HepG2 (cell line): ENCODE measurements around the gene TRAPPC5. TPM values are rescaled to one million over a fixed set of nuclear protein-coding genes. Genes with fewer than 3 reads are reported as not detected.

Experiments used
- CCDC6 ChIP-seq: sonication (generic); formaldehyde crosslinking; IDR thresholded peaks from 2 replicates; pipeline ENCODE4 v1.8.1; 2022; ENCODE audit warnings: mild to moderate bottlenecking, missing genetic modification reagents, moderate library complexity
- GATAD1 ChIP-seq: IDR thresholded peaks from 2 replicates; pipeline ENCODE4 v1.6.1; 2016; ENCODE audit warnings: missing genetic modification reagents, missing compliant biosample characterization
- GATAD2A ChIP-seq: IDR thresholded peaks from 2 replicates; pipeline ENCODE4 v1.6.1; 2016
- NR2F6 ChIP-seq, 2 experiments: IDR thresholded peaks; 2 replicates each; pipeline ENCODE4 v1.6.1; 2016; ENCODE audit warnings: antibody characterized with exemption in 1 of 2, mild to moderate bottlenecking in 1 of 2
- PATZ1 ChIP-seq: sonication (generic); formaldehyde crosslinking; IDR thresholded peaks from 2 replicates; pipeline ENCODE4 v1.4.0; 2020; ENCODE audit warnings: missing genetic modification reagents
- PRPF4 ChIP-seq: fragments of 200-400 bp; formaldehyde crosslinking; IDR thresholded peaks from 2 replicates; pipeline ENCODE4 v1.6.1; 2016; ENCODE audit warnings: low read length, low read depth; ENCODE audit not compliant: poor library complexity, severe bottlenecking
- RAD21 ChIP-seq: fragments of 450-650 bp; formaldehyde crosslinking; IDR thresholded peaks from 2 replicates; pipeline ENCODE4 v1.5.0; 2020; ENCODE audit warnings: mild to moderate bottlenecking
- RARA ChIP-seq: IDR thresholded peaks from 2 replicates; pipeline ENCODE4 v1.6.1; 2016; ENCODE audit warnings: missing genetic modification reagents, missing compliant biosample characterization
- SMC3 ChIP-seq: IDR thresholded peaks from 2 replicates; pipeline ENCODE4 v1.6.1; 2011; ENCODE audit warnings: low read length, improper control_type of control experiment
- SP5 ChIP-seq: IDR thresholded peaks from 2 replicates; pipeline ENCODE4 v1.6.1; 2016; ENCODE audit warnings: low read depth, borderline replicate concordance
- THAP11 ChIP-seq: IDR thresholded peaks from 2 replicates; pipeline ENCODE4 v1.6.1; 2016; ENCODE audit warnings: missing biosample characterization, missing genetic modification reagents
- WIZ ChIP-seq: sonication (generic); formaldehyde crosslinking; IDR thresholded peaks from 2 replicates; pipeline ENCODE4 v1.5.1; 2020; ENCODE audit warnings: mild to moderate bottlenecking, missing genetic modification reagents
- ZNF260 ChIP-seq: sonication (generic); formaldehyde crosslinking; IDR thresholded peaks from 2 replicates; pipeline ENCODE4 v1.4.0; 2020; ENCODE audit warnings: missing genetic modification reagents, low read depth, mild to moderate bottlenecking, borderline replicate concordance
- ZNF768 ChIP-seq: sonication (generic); formaldehyde crosslinking; IDR thresholded peaks from 2 replicates; pipeline ENCODE4 v1.4.0; 2020; ENCODE audit warnings: missing genetic modification reagents
- polyA plus RNA-seq, 8 experiments: library from polyadenylated mRNA; depleted of rRNA in 3 of 8; stranded (reverse) in 7 of 8; unstranded in 1 of 8; fragments of >200 nt; fragmentation: Illumina TruSeq in 4 of 8; extraction: Trizol in 4 of 8; gene quantifications; 2 replicates each; pipeline versions ENCODE4 v1.2.1 to v1.2.3, GENCODE V29; 2011 to 2016; ENCODE audit warnings: low read depth in 4 of 8, missing spikeins in 1 of 8, mixed read lengths in 1 of 8; ENCODE audit not compliant: insufficient read depth in 1 of 8
- total RNA-seq, 5 experiments: library from RNA; depleted of rRNA; stranded (reverse); fragments of >200 nt; fragmentation: Illumina TruSeq; extraction: Trizol; gene quantifications; 2 replicates each; pipeline ENCODE4 v1.2.3, GENCODE V29; 2016; ENCODE audit warnings: low read depth in 1 of 5
- TF ChIP-seq, protein P1 (sequence below): IDR thresholded peaks from 2 replicates; pipeline ENCODE4 v1.6.1; 2016; ENCODE audit warnings: low read depth, control low read depth
- TF ChIP-seq, protein P2 (sequence below): sonication (generic); formaldehyde crosslinking; IDR thresholded peaks from 2 replicates; pipeline ENCODE4 v1.4.0; 2020; ENCODE audit warnings: missing genetic modification reagents, borderline replicate concordance
- TF ChIP-seq, protein P3 (sequence below): sonication (generic); formaldehyde crosslinking; IDR thresholded peaks from 2 replicates; pipeline ENCODE4 v1.5.1; 2020; ENCODE audit warnings: mild to moderate bottlenecking, moderate library complexity, missing genetic modification reagents
- TF ChIP-seq, protein P4 (sequence below): sonication (generic); formaldehyde crosslinking; IDR thresholded peaks from 2 replicates; pipeline ENCODE4 v1.4.0; 2020; ENCODE audit warnings: missing genetic modification reagents

TRAPPC5 gene
- total and polyA plus RNA-seq, 2 of the 13 experiments (the other 11 are each of a cell fraction or from before 2014, with no cell fraction given) = 38.5 to 78.7 TPM

- TF ChIP-seq, protein P1, sequence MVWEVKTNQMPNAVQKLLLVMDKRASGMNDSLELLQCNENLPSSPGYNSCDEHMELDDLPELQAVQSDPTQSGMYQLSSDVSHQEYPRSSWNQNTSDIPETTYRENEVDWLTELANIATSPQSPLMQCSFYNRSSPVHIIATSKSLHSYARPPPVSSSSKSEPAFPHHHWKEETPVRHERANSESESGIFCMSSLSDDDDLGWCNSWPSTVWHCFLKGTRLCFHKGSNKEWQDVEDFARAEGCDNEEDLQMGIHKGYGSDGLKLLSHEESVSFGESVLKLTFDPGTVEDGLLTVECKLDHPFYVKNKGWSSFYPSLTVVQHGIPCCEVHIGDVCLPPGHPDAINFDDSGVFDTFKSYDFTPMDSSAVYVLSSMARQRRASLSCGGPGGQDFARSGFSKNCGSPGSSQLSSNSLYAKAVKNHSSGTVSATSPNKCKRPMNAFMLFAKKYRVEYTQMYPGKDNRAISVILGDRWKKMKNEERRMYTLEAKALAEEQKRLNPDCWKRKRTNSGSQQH (CRISPR knock-in tag) = no peak
- TF ChIP-seq, protein P2, sequence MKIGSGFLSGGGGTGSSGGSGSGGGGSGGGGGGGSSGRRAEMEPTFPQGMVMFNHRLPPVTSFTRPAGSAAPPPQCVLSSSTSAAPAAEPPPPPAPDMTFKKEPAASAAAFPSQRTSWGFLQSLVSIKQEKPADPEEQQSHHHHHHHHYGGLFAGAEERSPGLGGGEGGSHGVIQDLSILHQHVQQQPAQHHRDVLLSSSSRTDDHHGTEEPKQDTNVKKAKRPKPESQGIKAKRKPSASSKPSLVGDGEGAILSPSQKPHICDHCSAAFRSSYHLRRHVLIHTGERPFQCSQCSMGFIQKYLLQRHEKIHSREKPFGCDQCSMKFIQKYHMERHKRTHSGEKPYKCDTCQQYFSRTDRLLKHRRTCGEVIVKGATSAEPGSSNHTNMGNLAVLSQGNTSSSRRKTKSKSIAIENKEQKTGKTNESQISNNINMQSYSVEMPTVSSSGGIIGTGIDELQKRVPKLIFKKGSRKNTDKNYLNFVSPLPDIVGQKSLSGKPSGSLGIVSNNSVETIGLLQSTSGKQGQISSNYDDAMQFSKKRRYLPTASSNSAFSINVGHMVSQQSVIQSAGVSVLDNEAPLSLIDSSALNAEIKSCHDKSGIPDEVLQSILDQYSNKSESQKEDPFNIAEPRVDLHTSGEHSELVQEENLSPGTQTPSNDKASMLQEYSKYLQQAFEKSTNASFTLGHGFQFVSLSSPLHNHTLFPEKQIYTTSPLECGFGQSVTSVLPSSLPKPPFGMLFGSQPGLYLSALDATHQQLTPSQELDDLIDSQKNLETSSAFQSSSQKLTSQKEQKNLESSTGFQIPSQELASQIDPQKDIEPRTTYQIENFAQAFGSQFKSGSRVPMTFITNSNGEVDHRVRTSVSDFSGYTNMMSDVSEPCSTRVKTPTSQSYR = peak; percentile 99
- TF ChIP-seq THAP11 (CRISPR knock-in tag) (peak; percentile 33), GATAD1 (CRISPR knock-in tag) (peak; percentile 42; the same call in 1 of the 2 replicates), SMC3 (peak; percentile 46; the same call in 1 of the 2 replicates), ZNF260 (CRISPR knock-in tag) (no peak), NR2F6 (IDR thresholded peaks at IDR 0.05) (no peak), NR2F6 (CRISPR knock-in tag; IDR thresholded peaks at IDR 0.05) (no peak), CCDC6 (no peak), ZNF768 (no peak), RAD21 (CRISPR knock-in tag) (peak; percentile 36; the same call in 1 of the 2 replicates), SP5 (0 out of 2 replicates have a peak, but pooled peaks have one; percentile 14), PATZ1 (CRISPR knock-in tag) (peak; percentile 59; the same call in 1 of the 2 replicates), PRPF4 (peak; percentile 79), WIZ (no peak), GATAD2A (CRISPR knock-in tag) (peak; percentile 35; the same call in 1 of the 2 replicates), RARA (CRISPR knock-in tag) (0 out of 2 replicates have a peak, but pooled peaks have one; percentile 27)
- TF ChIP-seq, protein P3, sequence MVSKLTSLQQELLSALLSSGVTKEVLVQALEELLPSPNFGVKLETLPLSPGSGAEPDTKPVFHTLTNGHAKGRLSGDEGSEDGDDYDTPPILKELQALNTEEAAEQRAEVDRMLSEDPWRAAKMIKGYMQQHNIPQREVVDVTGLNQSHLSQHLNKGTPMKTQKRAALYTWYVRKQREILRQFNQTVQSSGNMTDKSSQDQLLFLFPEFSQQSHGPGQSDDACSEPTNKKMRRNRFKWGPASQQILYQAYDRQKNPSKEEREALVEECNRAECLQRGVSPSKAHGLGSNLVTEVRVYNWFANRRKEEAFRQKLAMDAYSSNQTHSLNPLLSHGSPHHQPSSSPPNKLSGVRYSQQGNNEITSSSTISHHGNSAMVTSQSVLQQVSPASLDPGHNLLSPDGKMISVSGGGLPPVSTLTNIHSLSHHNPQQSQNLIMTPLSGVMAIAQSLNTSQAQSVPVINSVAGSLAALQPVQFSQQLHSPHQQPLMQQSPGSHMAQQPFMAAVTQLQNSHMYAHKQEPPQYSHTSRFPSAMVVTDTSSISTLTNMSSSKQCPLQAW = peak; percentile 54
- TF ChIP-seq, protein P4, sequence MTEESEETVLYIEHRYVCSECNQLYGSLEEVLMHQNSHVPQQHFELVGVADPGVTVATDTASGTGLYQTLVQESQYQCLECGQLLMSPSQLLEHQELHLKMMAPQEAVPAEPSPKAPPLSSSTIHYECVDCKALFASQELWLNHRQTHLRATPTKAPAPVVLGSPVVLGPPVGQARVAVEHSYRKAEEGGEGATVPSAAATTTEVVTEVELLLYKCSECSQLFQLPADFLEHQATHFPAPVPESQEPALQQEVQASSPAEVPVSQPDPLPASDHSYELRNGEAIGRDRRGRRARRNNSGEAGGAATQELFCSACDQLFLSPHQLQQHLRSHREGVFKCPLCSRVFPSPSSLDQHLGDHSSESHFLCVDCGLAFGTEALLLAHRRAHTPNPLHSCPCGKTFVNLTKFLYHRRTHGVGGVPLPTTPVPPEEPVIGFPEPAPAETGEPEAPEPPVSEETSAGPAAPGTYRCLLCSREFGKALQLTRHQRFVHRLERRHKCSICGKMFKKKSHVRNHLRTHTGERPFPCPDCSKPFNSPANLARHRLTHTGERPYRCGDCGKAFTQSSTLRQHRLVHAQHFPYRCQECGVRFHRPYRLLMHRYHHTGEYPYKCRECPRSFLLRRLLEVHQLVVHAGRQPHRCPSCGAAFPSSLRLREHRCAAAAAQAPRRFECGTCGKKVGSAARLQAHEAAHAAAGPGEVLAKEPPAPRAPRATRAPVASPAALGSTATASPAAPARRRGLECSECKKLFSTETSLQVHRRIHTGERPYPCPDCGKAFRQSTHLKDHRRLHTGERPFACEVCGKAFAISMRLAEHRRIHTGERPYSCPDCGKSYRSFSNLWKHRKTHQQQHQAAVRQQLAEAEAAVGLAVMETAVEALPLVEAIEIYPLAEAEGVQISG = peak; percentile 23; the same call in 1 of the 2 replicates
These were observed 924 bp downstream of the TRAPPC5 start (continued) for GRCh38 chr19:7681340-7682174.
